Measurements from ENCODE around the gene RAC2. TPM values are rescaled to one million over a fixed set of nuclear protein-coding genes. Genes with fewer than 3 reads are reported as not detected.
"Not testable (repeated sequence)": the region's sequence is repeated elsewhere in the genome, so short reads cannot be mapped to it uniquely, and the experiment has no call there.

RAC2 gene
- total RNA-seq, 2 experiments from 2014 or later: 728 to 759 TPM

GRCh38 chr22:37251836-37252235 lies 7.8 kb upstream of the RAC2 start:
- DNase-seq; H3K27me3 Mint-ChIP-seq (ENCODE audit: low read depth); H3K27ac Mint-ChIP-seq; H3K36me3 Mint-ChIP-seq (ENCODE audit: low read depth); H3K4me3 Mint-ChIP-seq; H3K9me3 Mint-ChIP-seq; intact Hi-C loops (cut with micrococcal nuclease): not testable (repeated sequence)
- peaks cover 21% of the 10 kb centered on the region for H3K4me1 Mint-ChIP-seq (ENCODE audit: low read depth)
- CTCF ChIA-PET: interaction anchor here (17.7 kb wide), 1 partner anchor 9 kb away, joined by 220 read pairs; no protein-coding TSS in a partner anchor

DNA sequence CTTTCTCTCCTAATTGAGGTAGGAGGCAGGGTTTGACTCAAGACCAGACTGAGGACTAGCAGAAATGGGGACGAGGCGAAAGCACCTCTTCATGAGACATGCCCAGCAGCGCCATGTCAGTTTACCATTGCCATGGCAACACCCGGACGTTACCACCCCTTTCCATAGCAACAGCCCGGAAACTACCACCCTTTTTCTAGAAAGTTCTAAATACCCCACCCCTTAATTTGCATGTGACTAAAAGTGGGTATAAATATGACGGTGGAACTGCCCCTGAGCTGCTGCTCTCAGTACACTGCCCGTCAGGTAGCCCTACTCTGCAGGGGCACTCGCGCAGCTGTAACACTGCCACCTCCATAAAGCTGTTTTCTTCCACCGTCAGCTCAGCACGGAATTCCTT lies 5.9 kb upstream of the RAC2 start:
- intact Hi-C loops (cut with micrococcal nuclease): no loop called here
- H3K9me3 Mint-ChIP-seq: no peaks in the 10 kb centered on the region
- H3K4me1 Mint-ChIP-seq (ENCODE audit: low read depth): peaks cover 9% of the 10 kb centered on the region
- no peak overlapping the region for H3K4me3 Mint-ChIP-seq
- no peak for DNase-seq
- no peak overlapping the region for H3K27ac Mint-ChIP-seq
- H3K27me3 Mint-ChIP-seq (ENCODE audit: low read depth): no peaks in the 10 kb centered on the region
- CTCF ChIA-PET: interaction anchor here (17.7 kb wide), 1 partner anchor 11 kb away, joined by 220 read pairs; no protein-coding TSS in a partner anchor
- H3K36me3 Mint-ChIP-seq (ENCODE audit: low read depth): no peaks in the 10 kb centered on the region

- no peak for DNase-seq
- H3K9me3 Mint-ChIP-seq: no peaks in the 10 kb centered on the region
- H3K27ac Mint-ChIP-seq: no peak overlapping the region
- H3K4me1 Mint-ChIP-seq (ENCODE audit: low read depth): peaks cover 14% of the 10 kb centered on the region
- intact Hi-C loops (cut with micrococcal nuclease): no loop called here
- H3K4me3 Mint-ChIP-seq: no peak overlapping the region
- H3K36me3 Mint-ChIP-seq (ENCODE audit: low read depth): peaks cover 6% of the 10 kb centered on the region
- CTCF ChIA-PET: interaction anchor here (1.7 to 17.7 kb wide), 2 partner anchors 12 to 19 kb away, joined by 7 to 220 read pairs; no protein-coding TSS in a partner anchor
- H3K27me3 Mint-ChIP-seq (ENCODE audit: low read depth): no peaks in the 10 kb centered on the region
These were observed 4.2 kb upstream of the RAC2 start for GRCh38 chr22:37248251-37248650.

- no peak overlapping the region for H3K27ac Mint-ChIP-seq
- H3K27me3 Mint-ChIP-seq (ENCODE audit: low read depth): no peaks in the 10 kb centered on the region
- CTCF ChIA-PET: interaction anchor here (0.7 to 17.7 kb wide), 6 partner anchors 9 to 202 kb away, joined by 3 to 220 read pairs (median 4); no protein-coding TSS in a partner anchor
- intact Hi-C loops (cut with micrococcal nuclease): no loop called here
- H3K9me3 Mint-ChIP-seq: no peaks in the 10 kb centered on the region
- H3K36me3 Mint-ChIP-seq (ENCODE audit: low read depth): peaks cover 32% of the 10 kb centered on the region
- no peak overlapping the region for H3K4me3 Mint-ChIP-seq
- H3K4me1 Mint-ChIP-seq (ENCODE audit: low read depth): peaks cover 24% of the 10 kb centered on the region
- no peak for DNase-seq
These were observed 1.7 kb upstream of the RAC2 start for GRCh38 chr22:37245740-37246139.

DNA sequence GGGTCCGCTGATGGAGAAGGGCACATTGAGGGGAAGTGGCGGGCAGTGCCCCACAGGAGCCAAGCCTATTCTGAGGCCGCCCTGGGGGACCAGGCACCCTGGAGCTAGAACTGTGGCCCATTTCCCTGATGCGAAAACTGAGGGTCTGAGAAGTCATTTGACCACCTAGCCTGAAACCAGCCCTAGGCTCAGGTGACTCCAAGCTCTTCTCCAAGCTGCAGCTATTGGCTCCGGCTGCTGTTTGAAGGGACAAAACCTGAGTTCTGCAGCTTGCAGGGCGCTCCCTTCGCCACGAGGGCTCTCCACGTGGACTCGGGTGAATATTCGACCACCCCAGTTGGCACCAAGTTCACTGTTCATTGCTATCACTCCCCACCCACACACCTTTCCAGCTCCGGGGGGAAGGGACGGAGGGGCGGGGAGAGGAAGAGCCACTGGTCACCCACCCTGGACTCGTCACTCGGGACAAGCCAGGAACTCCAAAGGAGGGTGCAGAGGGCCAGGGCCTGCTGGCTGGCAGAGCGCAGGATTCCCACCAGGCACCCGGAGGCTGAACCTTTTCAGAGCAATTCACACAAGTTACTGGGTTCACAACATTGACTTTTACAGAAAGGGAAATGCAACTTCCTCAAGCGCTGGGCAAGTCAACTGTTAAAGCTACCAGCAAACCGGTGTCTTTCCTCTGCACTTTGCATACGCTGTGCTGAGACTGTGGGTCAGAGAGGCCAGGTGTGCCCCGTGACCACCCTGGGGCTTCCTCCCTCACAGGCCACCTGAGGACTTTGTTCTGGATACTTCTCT lies 1.1 kb upstream of the RAC2 start:
- peak overlapping the region; percentile 99 for H3K27ac Mint-ChIP-seq
- peak; percentile 20 for DNase-seq
- CTCF ChIA-PET: interaction anchor here (0.7 to 17.7 kb wide), 8 partner anchors 10 to 201 kb away, joined by 3 to 220 read pairs (median 4); no protein-coding TSS in a partner anchor
- H3K4me1 Mint-ChIP-seq (ENCODE audit: low read depth): peaks cover 30% of the 10 kb centered on the region
- peak overlapping the region; percentile 99 for H3K4me3 Mint-ChIP-seq
- H3K27me3 Mint-ChIP-seq (ENCODE audit: low read depth): no peaks in the 10 kb centered on the region
- no peaks in the 10 kb centered on the region for H3K9me3 Mint-ChIP-seq
- H3K36me3 Mint-ChIP-seq (ENCODE audit: low read depth): peaks cover 38% of the 10 kb centered on the region
- intact Hi-C loops (cut with micrococcal nuclease): loop anchor here (1.0 to 5.0 kb wide), 3 partner anchors 10 to 168 kb away; no protein-coding TSS in a partner anchor

GRCh38 chr22:37243402-37244113 lies 511 bp downstream of the RAC2 start:
- intact Hi-C loops (cut with micrococcal nuclease): loop anchor here (1.0 to 5.0 kb wide), 5 partner anchors 12 to 715 kb away; partner anchors contain the start of genes CYTH4 and EIF3D

GRCh38 chr22:37242395-37242918 lies 1.6 kb downstream of the RAC2 start:
- intact Hi-C loops (cut with micrococcal nuclease): loop anchor here (1.0 to 5.0 kb wide), 6 partner anchors 12 to 714 kb away; partner anchors contain the start of genes CYTH4 and EIF3D
- Mint-ChIP-seq H3K9me3 (no peaks in the 10 kb centered on the region), H3K4me1 (ENCODE audit: low read depth) (peaks cover 57% of the 10 kb centered on the region), H3K36me3 (ENCODE audit: low read depth) (peaks cover 61% of the 10 kb centered on the region), H3K4me3 (peak overlapping the region; percentile 99), H3K27ac (peak overlapping the region; percentile 99), H3K27me3 (ENCODE audit: low read depth) (no peaks in the 10 kb centered on the region)
- CTCF ChIA-PET: interaction anchor here (0.8 to 17.7 kb wide), 12 partner anchors 12 to 364 kb away, joined by 3 to 220 read pairs (median 4); partner anchors contain the start of genes MPST and TST
- peak; percentile 98 for DNase-seq

More at GRCh38 chr22:37243402-37244113, 511 bp downstream of the RAC2 start:
- no peaks in the 10 kb centered on the region for H3K27me3 Mint-ChIP-seq (ENCODE audit: low read depth)
- peak; percentile 34 for DNase-seq
- H3K9me3 Mint-ChIP-seq: no peaks in the 10 kb centered on the region
- peak overlapping the region; percentile 99 for H3K27ac Mint-ChIP-seq
- peak overlapping the region; percentile 99 for H3K4me3 Mint-ChIP-seq
- H3K36me3 Mint-ChIP-seq (ENCODE audit: low read depth): peaks cover 50% of the 10 kb centered on the region
- CTCF ChIA-PET: interaction anchor here (0.9 to 17.7 kb wide), 8 partner anchors 14 to 222 kb away, joined by 3 to 220 read pairs (median 4); no protein-coding TSS in a partner anchor
- peaks cover 46% of the 10 kb centered on the region for H3K4me1 Mint-ChIP-seq (ENCODE audit: low read depth)

DNA sequence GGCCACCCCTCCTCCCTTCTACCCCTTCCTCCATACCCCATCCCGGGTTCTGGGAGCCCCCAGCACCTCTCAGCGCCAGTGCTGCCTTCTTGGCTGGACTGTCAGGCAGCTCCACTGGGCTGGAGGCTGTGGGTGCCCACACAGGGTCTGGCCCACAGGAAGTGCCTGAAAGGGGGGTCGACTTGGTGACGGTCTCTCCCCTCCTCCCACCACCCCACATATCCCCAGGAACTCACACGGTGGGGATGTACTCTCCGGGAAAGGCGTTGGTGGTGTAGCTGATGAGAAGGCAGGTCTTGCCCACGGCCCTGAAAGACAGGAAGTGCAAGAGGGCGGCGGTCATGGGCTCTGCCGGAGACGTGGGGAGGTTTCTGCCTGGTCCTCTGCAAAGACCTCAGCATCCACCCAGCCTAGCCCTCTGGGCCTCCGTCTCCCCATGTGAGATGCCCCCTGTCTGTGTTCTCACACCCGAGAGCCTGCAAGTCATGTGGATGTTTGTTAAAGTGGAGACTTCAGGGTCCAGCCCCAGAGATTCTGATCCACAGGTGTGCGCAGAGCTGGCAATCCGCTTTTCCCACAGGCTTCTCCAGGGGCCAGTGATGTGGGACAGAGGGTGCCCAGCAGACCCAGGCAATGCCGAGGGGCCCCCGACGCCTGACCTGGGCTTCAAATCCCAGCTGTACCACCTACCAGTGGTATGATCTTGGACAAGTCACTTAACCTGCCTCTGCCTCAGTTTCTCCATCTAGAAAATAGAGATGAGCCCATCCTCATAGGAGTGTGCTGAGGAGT lies 2.5 kb downstream of the RAC2 start:
- H3K36me3 Mint-ChIP-seq (ENCODE audit: low read depth): peaks cover 69% of the 10 kb centered on the region
- peak overlapping the region; percentile 99 for H3K27ac Mint-ChIP-seq
- no peaks in the 10 kb centered on the region for H3K9me3 Mint-ChIP-seq
- peaks cover 66% of the 10 kb centered on the region for H3K4me1 Mint-ChIP-seq (ENCODE audit: low read depth)
- H3K4me3 Mint-ChIP-seq: peak overlapping the region; percentile 99
- CTCF ChIA-PET: interaction anchor here (0.8 to 17.7 kb wide), 12 partner anchors 12 to 365 kb away, joined by 3 to 220 read pairs (median 5); no protein-coding TSS in a partner anchor
- intact Hi-C loops (cut with micrococcal nuclease): loop anchor here (1.0 to 5.0 kb wide), 6 partner anchors 11 to 713 kb away; partner anchors contain the start of genes CYTH4 and EIF3D
- H3K27me3 Mint-ChIP-seq (ENCODE audit: low read depth): no peaks in the 10 kb centered on the region
- DNase-seq: peak; percentile 74

DNA sequence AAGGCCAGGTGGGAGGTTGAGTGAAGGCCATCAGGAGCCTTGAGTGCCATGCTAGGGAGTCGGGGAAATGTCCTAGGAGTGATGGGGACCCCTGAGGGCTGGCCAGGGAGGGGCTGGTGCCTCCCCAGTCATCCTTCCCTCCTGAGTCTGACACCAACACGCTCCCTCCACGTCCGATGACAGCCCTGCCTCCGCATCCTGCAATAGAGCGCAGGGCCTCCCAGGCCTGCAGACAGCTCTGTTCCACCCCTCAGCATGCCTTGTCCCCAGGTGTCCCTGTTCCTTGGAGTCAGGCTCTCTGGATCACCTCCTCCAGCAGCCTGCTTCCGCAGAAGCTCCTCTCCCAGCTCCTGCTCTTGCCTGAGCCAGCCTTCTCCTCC lies 3.1 kb downstream of the RAC2 start:
- intact Hi-C loops (cut with micrococcal nuclease): loop anchor here (5.0 kb wide), 1 partner anchor 164 kb away; no protein-coding TSS in a partner anchor
- H3K36me3 Mint-ChIP-seq (ENCODE audit: low read depth): peaks cover 76% of the 10 kb centered on the region
- DNase-seq: peak; percentile 56

DNA sequence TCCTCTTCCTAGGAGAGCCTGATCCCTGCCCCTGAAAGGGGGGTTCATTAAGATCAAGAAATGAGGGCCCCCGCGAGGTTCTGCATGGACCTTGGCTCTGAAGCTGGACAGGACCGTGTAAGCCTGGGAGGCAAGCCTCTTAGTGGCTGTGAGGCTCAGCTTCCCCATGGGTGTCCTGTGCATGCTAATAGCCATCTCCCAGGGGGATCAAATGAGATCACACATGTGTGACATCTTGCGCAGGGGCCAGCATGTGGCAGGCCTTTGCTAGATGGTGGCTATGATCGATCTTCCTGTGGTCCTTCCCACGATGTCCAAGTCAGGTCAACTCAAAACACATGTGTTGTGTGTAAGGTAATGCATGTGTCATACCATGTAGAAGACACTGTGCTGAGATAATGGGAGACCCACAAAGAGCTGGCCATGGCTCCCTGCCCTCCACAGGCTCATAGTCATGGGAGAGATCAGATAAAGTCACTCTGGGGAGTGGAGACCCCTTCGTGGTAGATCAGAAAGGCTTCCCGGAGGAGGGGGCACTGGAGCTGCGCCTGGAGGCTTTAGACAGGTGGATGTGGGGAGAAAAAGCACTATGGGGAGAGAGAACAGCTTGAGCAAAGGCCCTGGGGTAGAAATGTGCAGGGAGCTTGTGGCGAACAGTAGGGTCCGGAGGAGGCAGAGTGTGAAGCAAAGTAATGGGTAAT lies 3.7 kb downstream of the RAC2 start:
- H3K4me3 Mint-ChIP-seq: peak overlapping the region; percentile 99
- intact Hi-C loops (cut with micrococcal nuclease): loop anchor here (5.0 kb wide), 1 partner anchor 163 kb away; no protein-coding TSS in a partner anchor

More for the DNA sequence above, 3.1 kb downstream of the RAC2 start:
- CTCF ChIA-PET: interaction anchor here (0.9 to 17.7 kb wide), 4 partner anchors 12 to 63 kb away, joined by 3 to 220 read pairs (median 10); no protein-coding TSS in a partner anchor
- Mint-ChIP-seq H3K4me3 (peak overlapping the region; percentile 99), H3K9me3 (no peaks in the 10 kb centered on the region), H3K27ac (peak overlapping the region; percentile 99), H3K27me3 (ENCODE audit: low read depth) (no peaks in the 10 kb centered on the region), H3K4me1 (ENCODE audit: low read depth) (peaks cover 72% of the 10 kb centered on the region)

More for the DNA sequence above, 3.7 kb downstream of the RAC2 start:
- DNase-seq: no peak
- CTCF ChIA-PET: interaction anchor here (0.8 to 17.7 kb wide), 6 partner anchors 11 to 64 kb away, joined by 3 to 220 read pairs (median 4); no protein-coding TSS in a partner anchor
- no peaks in the 10 kb centered on the region for H3K9me3 Mint-ChIP-seq
- H3K4me1 Mint-ChIP-seq (ENCODE audit: low read depth): peaks cover 77% of the 10 kb centered on the region
- H3K27me3 Mint-ChIP-seq (ENCODE audit: low read depth): no peaks in the 10 kb centered on the region
- peaks cover 81% of the 10 kb centered on the region for H3K36me3 Mint-ChIP-seq (ENCODE audit: low read depth)
- H3K27ac Mint-ChIP-seq: peak overlapping the region; percentile 99

Data from activated naive CD4-positive, alpha-beta T cell treated with anti-CD3 and anti-CD28 coated beads for 36 hours (primary cell).